HepG2 (cell line): Measurements from ENCODE around the gene TTC31. TPM values are rescaled to one million over a fixed set of nuclear protein-coding genes. Genes with fewer than 3 reads are reported as not detected.

ENCODE experiments used
- CERS6 ChIP-seq: sonication (generic); formaldehyde crosslinking; IDR thresholded peaks from 2 replicates; pipeline ENCODE4 v1.5.0; 2020; ENCODE audit warnings: missing genetic modification reagents
- CSRNP1 ChIP-seq: sonication (generic); formaldehyde crosslinking; IDR thresholded peaks from 2 replicates; pipeline ENCODE4 v1.8.1; 2023; ENCODE audit warnings: mild to moderate bottlenecking, missing genetic modification reagents
- HES4 ChIP-seq: sonication (generic); formaldehyde crosslinking; IDR thresholded peaks from 2 replicates; pipeline ENCODE4 v1.9.0; 2021; ENCODE audit warnings: mild to moderate bottlenecking, missing genetic modification reagents, borderline replicate concordance
- HNRNPK ChIP-seq: fragments of 200-400 bp; formaldehyde crosslinking; IDR thresholded peaks from 2 replicates; pipeline ENCODE4 v1.6.1; 2018; ENCODE audit warnings: low read length, low read depth, moderate library complexity, mild to moderate bottlenecking; ENCODE audit not compliant: poor library complexity, severe bottlenecking
- JDP2 ChIP-seq: sonication (generic); formaldehyde crosslinking; IDR thresholded peaks from 2 replicates; pipeline ENCODE4 v1.8.1; 2022; ENCODE audit warnings: missing genetic modification reagents, borderline replicate concordance
- JUND ChIP-seq: sonication (generic); formaldehyde crosslinking; IDR thresholded peaks from 2 replicates; pipeline ENCODE4 v1.8.0; 2022; ENCODE audit warnings: mild to moderate bottlenecking, missing genetic modification reagents
- MYNN ChIP-seq: sonication (generic); formaldehyde crosslinking; IDR thresholded peaks from 2 replicates; pipeline ENCODE4 v1.4.0; 2020; ENCODE audit warnings: mild to moderate bottlenecking, low read depth, missing genetic modification reagents
- SALL2 ChIP-seq: sonication (generic); formaldehyde crosslinking; IDR thresholded peaks from 2 replicates; pipeline ENCODE4 v1.8.1; 2023; ENCODE audit warnings: mild to moderate bottlenecking, missing genetic modification reagents, inconsistent platforms
- ZNF354B ChIP-seq: sonication (generic); formaldehyde crosslinking; IDR thresholded peaks from 2 replicates; pipeline ENCODE4 v1.8.0; 2022; ENCODE audit warnings: mild to moderate bottlenecking, missing genetic modification reagents
- ZNF790 ChIP-seq: sonication (generic); formaldehyde crosslinking; IDR thresholded peaks from 2 replicates; pipeline ENCODE4 v1.8.0; 2022; ENCODE audit warnings: missing genetic modification reagents, mild to moderate bottlenecking, borderline replicate concordance
- polyA plus RNA-seq, 8 experiments: library from polyadenylated mRNA; depleted of rRNA in 3 of 8; stranded (reverse) in 7 of 8; unstranded in 1 of 8; fragments of >200 nt; fragmentation: Illumina TruSeq in 4 of 8; extraction: Trizol in 4 of 8; gene quantifications; 2 replicates each; pipeline versions ENCODE4 v1.2.1 to v1.2.3, GENCODE V29; 2011 to 2016; ENCODE audit warnings: low read depth in 4 of 8, missing spikeins in 1 of 8, mixed read lengths in 1 of 8; ENCODE audit not compliant: insufficient read depth in 1 of 8
- total RNA-seq, 5 experiments: library from RNA; depleted of rRNA; stranded (reverse); fragments of >200 nt; fragmentation: Illumina TruSeq; extraction: Trizol; gene quantifications; 2 replicates each; pipeline ENCODE4 v1.2.3, GENCODE V29; 2016; ENCODE audit warnings: low read depth in 1 of 5
- TF ChIP-seq, protein P1 (sequence below): sonication (generic); formaldehyde crosslinking; IDR thresholded peaks from 2 replicates; pipeline ENCODE4 v1.4.0; 2020; ENCODE audit warnings: mild to moderate bottlenecking, missing genetic modification reagents
- TF ChIP-seq, protein P2 (sequence below), 2 experiments: sonication (generic) in 1 of 2; formaldehyde crosslinking in 1 of 2; IDR thresholded peaks; 2 replicates each; pipeline versions ENCODE4 v1.4.0 to v1.6.1; 2016 to 2020; ENCODE audit warnings: borderline replicate concordance in 1 of 2, low read depth in 1 of 2, mild to moderate bottlenecking in 1 of 2, missing genetic modification reagents in 1 of 2

Gene TTC31
- total and polyA plus RNA-seq, 2 of the 13 experiments (the other 11 are each of a cell fraction or from before 2014, with no cell fraction given): 28.3 to 39.5 TPM

DNA sequence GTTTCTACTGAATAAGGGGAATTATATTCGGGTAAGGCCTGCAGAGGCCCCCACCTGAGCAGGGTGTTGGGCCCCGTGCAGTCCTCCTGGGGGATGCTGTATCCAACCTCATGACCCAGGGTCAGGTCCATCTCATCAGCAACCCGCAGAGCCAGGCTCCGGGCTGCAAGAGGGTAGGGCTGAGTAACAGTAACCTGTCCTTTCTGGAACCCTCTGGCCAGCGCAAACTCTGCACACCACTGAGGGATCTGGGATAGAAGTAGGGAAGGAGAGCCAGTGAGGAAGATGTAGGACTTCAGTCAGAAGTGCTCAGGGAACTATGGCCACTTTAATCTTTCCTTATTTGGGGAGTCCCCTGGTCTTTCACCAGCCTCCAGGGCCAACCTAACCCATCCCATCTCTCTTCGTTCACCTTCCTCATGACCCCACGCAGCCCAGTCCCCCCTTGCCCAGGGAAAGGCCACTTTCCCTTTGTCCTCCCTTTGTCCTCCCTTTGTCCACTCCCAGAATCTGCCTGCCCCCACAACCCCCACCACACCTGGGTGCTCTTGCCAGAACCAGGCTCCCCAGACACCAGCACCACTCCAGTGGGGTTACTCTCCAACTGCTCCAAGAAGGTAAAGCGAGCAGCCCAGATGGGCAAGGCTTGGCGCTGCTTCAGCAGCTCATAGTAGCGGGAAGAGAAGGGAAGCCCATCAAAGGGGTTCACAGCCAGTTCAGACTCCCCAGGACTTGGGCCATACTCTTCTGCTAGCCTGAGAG, 42.3 kb downstream of the TTC31 start (continued):
- TF ChIP-seq HES4 (CRISPR knock-in tag) (peak; percentile 57; the same call in 1 of the 2 replicates), ZNF790 (CRISPR knock-in tag) (peak; percentile 54; the same call in 1 of the 2 replicates), SALL2 (CRISPR knock-in tag) (no peak), MYNN (CRISPR knock-in tag) (no peak), JDP2 (no peak), CSRNP1 (peak; percentile 54; the same call in 1 of the 2 replicates), ZNF354B (CRISPR knock-in tag) (no peak), CERS6 (CRISPR knock-in tag) (no peak), HNRNPK (no peak), JUND (CRISPR knock-in tag) (no peak)
- TF ChIP-seq, protein P1, sequence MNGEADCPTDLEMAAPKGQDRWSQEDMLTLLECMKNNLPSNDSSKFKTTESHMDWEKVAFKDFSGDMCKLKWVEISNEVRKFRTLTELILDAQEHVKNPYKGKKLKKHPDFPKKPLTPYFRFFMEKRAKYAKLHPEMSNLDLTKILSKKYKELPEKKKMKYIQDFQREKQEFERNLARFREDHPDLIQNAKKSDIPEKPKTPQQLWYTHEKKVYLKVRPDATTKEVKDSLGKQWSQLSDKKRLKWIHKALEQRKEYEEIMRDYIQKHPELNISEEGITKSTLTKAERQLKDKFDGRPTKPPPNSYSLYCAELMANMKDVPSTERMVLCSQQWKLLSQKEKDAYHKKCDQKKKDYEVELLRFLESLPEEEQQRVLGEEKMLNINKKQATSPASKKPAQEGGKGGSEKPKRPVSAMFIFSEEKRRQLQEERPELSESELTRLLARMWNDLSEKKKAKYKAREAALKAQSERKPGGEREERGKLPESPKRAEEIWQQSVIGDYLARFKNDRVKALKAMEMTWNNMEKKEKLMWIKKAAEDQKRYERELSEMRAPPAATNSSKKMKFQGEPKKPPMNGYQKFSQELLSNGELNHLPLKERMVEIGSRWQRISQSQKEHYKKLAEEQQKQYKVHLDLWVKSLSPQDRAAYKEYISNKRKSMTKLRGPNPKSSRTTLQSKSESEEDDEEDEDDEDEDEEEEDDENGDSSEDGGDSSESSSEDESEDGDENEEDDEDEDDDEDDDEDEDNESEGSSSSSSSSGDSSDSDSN (CRISPR knock-in tag): 0 out of 2 replicates have a peak, but pooled peaks have one; percentile 11
- TF ChIP-seq, protein P2, sequence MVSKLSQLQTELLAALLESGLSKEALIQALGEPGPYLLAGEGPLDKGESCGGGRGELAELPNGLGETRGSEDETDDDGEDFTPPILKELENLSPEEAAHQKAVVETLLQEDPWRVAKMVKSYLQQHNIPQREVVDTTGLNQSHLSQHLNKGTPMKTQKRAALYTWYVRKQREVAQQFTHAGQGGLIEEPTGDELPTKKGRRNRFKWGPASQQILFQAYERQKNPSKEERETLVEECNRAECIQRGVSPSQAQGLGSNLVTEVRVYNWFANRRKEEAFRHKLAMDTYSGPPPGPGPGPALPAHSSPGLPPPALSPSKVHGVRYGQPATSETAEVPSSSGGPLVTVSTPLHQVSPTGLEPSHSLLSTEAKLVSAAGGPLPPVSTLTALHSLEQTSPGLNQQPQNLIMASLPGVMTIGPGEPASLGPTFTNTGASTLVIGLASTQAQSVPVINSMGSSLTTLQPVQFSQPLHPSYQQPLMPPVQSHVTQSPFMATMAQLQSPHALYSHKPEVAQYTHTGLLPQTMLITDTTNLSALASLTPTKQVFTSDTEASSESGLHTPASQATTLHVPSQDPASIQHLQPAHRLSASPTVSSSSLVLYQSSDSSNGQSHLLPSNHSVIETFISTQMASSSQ (IDR thresholded peaks at IDR 0.05; ENCODE audit: low read depth): no peak
- TF ChIP-seq, protein P2 (CRISPR knock-in tag; IDR thresholded peaks at IDR 0.05; ENCODE audit: borderline replicate concordance): no peak
